ENCODE measurements around the gene ZGPAT. TPM values are rescaled to one million over a fixed set of nuclear protein-coding genes. Genes with fewer than 3 reads are reported as not detected.

Gene ZGPAT
- total RNA-seq, 1 experiment from 2014 or later = 48.4 TPM

DNA sequence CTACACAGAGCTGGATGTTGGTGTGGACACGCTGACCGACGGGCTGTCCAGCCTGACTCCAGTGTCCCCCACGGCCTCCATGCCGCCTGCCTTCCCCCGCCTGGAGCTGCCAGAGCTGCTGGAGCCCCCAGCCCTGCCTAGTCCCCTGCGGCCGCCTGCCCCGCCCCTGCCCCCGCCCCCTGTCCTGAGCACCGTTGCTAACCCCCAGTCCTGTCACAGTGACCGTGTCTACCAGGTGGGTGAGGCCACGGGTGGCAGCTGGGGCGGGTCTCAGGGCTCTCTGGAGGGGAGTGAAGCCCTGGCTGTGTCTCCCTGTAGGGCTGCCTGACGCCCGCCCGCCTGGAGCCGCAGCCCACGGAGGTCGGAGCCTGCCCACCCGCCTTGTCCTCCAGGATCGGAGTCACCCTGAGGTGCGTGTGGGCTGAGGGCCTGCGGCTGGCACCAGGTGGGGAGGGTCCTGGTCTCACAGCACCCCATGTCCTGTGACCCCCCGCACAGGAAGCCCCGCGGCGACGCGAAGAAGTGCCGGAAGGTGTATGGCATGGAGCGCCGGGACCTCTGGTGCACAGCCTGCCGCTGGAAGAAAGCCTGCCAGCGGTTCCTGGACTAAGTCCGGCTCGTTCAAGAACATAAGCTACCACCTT, 34.7 kb downstream of the ZGPAT start:
- intact Hi-C loops (cut with micrococcal nuclease; ENCODE audit: unreplicated experiment) = no loop called here
- Mint-ChIP-seq H3K27me3 (ENCODE audit: unreplicated experiment) (no peaks in the 10 kb centered on the region), H3K4me1 (ENCODE audit: low read depth, unreplicated experiment) (no peaks in the 10 kb centered on the region), H3K4me3 (ENCODE audit: low read depth, unreplicated experiment) (no peak overlapping the region), H3K27ac (ENCODE audit: unreplicated experiment) (no peak overlapping the region), H3K9me3 (ENCODE audit: low read depth, unreplicated experiment) (no peaks in the 10 kb centered on the region), H3K36me3 (ENCODE audit: insufficient read depth, unreplicated experiment) (peaks cover 48% of the 10 kb centered on the region)
- no TSS peak for BruUV-seq (replicated peaks)
- CTCF ChIA-PET = interaction anchor here (0.6 to 1.3 kb wide), 2 partner anchors 8 to 30 kb away, joined by 3 to 5 read pairs; no protein-coding TSS in a partner anchor
- TF ChIP-seq, protein P1, sequence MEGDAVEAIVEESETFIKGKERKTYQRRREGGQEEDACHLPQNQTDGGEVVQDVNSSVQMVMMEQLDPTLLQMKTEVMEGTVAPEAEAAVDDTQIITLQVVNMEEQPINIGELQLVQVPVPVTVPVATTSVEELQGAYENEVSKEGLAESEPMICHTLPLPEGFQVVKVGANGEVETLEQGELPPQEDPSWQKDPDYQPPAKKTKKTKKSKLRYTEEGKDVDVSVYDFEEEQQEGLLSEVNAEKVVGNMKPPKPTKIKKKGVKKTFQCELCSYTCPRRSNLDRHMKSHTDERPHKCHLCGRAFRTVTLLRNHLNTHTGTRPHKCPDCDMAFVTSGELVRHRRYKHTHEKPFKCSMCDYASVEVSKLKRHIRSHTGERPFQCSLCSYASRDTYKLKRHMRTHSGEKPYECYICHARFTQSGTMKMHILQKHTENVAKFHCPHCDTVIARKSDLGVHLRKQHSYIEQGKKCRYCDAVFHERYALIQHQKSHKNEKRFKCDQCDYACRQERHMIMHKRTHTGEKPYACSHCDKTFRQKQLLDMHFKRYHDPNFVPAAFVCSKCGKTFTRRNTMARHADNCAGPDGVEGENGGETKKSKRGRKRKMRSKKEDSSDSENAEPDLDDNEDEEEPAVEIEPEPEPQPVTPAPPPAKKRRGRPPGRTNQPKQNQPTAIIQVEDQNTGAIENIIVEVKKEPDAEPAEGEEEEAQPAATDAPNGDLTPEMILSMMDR (IDR thresholded peaks at IDR 0.05; ENCODE audit: unreplicated experiment) = no peak
- no peak for DNase-seq

DNA sequence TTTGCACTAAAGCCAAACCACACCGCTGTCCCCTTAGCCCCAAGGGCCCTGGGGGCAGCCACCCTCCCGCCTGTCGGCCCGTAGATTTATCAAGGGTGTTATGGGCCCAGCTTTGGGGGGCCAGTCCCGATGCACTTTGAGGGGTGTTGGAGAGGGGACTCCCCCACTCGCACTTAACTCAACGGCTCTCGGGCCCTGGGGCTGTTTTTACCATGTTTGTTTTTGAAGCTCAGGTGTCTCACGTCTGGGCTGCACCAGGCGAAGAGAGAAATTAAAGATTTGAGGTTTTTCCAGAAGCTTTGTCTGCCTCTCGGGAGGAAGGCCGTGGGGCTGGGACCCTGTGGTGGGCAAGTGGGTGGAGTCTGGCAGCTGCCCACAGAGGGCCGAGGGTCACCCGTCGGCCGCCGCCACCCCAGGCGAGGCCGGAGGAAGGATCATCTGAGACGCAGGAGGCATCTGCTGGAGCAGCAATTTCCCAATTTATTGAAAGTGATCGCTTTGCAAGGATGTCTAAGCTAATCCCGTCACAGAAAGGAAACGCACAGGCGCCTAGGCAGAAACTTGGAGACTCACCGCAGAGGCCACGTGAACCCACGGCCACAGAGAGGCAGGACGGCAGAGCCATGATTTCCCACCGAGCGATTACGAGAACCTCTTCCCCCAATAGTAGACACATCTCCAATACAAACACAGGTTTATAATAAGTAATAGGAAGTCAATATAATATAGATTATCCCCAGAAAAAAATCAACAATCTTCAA, 35.6 kb downstream of the ZGPAT start:
- TF ChIP-seq, protein P1 (IDR thresholded peaks at IDR 0.05; ENCODE audit: unreplicated experiment) = no peak
- Mint-ChIP-seq H3K27me3 (ENCODE audit: unreplicated experiment) (no peaks in the 10 kb centered on the region), H3K4me1 (ENCODE audit: low read depth, unreplicated experiment) (no peaks in the 10 kb centered on the region), H3K36me3 (ENCODE audit: insufficient read depth, unreplicated experiment) (peaks cover 42% of the 10 kb centered on the region), H3K9me3 (ENCODE audit: low read depth, unreplicated experiment) (no peaks in the 10 kb centered on the region), H3K4me3 (ENCODE audit: low read depth, unreplicated experiment) (no peak overlapping the region), H3K27ac (ENCODE audit: unreplicated experiment) (no peak overlapping the region)
- CTCF ChIA-PET = interaction anchor here (0.6 kb wide), 1 partner anchor 29 kb away, joined by 5 read pairs; no protein-coding TSS in a partner anchor
- TSS peak; percentile 33 for BruUV-seq (replicated peaks)
- intact Hi-C loops (cut with micrococcal nuclease; ENCODE audit: unreplicated experiment) = no loop called here
- no peak for DNase-seq

DNA sequence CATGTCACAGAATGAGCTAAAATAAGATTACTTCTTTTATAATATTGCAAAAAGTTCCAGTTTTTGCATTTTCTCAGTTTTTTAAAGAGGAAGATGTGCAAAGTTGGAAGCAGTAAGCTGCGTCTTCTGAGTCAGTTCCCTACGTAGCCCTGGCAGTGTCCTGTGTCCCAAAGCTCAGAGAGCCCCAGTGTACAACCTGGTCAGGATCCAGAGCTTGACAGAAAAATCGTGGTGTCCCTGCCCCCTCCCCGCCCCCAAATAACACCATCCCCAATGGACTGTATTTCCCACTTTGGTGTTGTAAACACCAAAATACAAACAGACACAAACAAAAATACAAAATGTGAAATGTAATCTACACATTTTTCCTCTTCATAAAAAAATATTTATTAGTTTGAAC, 36.3 kb downstream of the ZGPAT start:
- peaks cover 39% of the 10 kb centered on the region for H3K36me3 Mint-ChIP-seq (ENCODE audit: insufficient read depth, unreplicated experiment)
- CTCF ChIA-PET = no interaction called here
- H3K4me1 Mint-ChIP-seq (ENCODE audit: low read depth, unreplicated experiment) = no peaks in the 10 kb centered on the region
- intact Hi-C loops (cut with micrococcal nuclease; ENCODE audit: unreplicated experiment) = no loop called here
- no peak overlapping the region for H3K4me3 Mint-ChIP-seq (ENCODE audit: low read depth, unreplicated experiment)
- TF ChIP-seq, protein P1 (IDR thresholded peaks at IDR 0.05; ENCODE audit: unreplicated experiment) = no peak
- no peak for DNase-seq
- no peak overlapping the region for H3K27ac Mint-ChIP-seq (ENCODE audit: unreplicated experiment)
- no TSS peak for BruUV-seq (replicated peaks)
- no peaks in the 10 kb centered on the region for H3K27me3 Mint-ChIP-seq (ENCODE audit: unreplicated experiment)
- H3K9me3 Mint-ChIP-seq (ENCODE audit: low read depth, unreplicated experiment) = no peaks in the 10 kb centered on the region

DNA sequence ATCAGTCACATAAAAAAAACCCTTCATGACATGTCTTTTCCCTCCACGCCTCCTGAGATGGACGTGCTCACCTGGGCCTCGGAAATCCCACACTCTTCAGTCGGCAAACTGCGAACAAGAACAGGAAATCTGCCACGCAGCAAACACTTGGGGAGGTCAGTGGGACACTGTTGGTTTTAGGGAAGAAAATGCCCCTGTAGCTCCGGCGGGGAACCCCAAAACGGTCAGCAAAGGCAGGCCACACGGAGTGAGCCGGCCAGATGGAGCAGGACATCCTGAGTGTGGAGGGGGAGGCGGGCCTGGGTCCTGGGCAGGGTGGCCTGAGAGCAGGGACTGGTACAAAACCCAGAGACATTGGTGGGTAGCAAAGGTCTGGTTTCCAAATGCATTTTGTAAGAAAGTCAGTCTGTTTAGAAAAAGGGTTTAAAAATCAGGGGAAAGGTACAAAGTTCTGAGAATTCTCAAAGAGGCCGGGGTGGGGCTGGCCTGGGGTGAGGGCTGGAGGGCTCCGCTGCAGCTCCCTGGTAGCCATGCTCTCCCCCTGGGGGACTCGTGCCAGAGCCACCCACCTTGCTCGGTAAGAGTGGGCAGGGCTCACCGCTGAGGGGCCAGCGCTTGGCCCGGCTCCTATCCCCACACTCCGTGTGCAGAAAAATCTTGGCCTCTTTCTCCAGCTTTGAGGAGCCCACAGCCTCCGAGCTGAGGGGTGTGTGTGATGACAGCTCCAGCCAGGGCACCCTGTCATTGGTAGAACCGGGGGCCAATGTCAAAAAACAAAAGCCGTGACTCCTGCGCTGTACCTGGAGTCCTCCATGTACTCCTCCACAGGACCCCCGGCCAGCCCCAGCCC, 37.0 kb downstream of the ZGPAT start:
- TF ChIP-seq, protein P1 (IDR thresholded peaks at IDR 0.05; ENCODE audit: unreplicated experiment) = no peak
- Mint-ChIP-seq H3K4me3 (ENCODE audit: low read depth, unreplicated experiment) (no peak overlapping the region), H3K27me3 (ENCODE audit: unreplicated experiment) (no peaks in the 10 kb centered on the region), H3K9me3 (ENCODE audit: low read depth, unreplicated experiment) (no peaks in the 10 kb centered on the region), H3K27ac (ENCODE audit: unreplicated experiment) (no peak overlapping the region), H3K4me1 (ENCODE audit: low read depth, unreplicated experiment) (no peaks in the 10 kb centered on the region), H3K36me3 (ENCODE audit: insufficient read depth, unreplicated experiment) (peaks cover 39% of the 10 kb centered on the region)
- intact Hi-C loops (cut with micrococcal nuclease; ENCODE audit: unreplicated experiment) = no loop called here
- DNase-seq = no peak
- CTCF ChIA-PET = no interaction called here
- no TSS peak for BruUV-seq (replicated peaks)
